WTC11 (cell line): Measurements from ENCODE around the gene TANGO6. TPM values are rescaled to one million over a fixed set of nuclear protein-coding genes. Genes with fewer than 3 reads are reported as not detected.

ENCODE experiments used
- ATAC-seq: fragments of 200-7000 bp; cut with Tn5 transposase; 2 replicates; pipeline ENCODE4 v1.10.0; 2021; ENCODE audit warnings: mild to moderate bottlenecking, moderate library complexity
- CTCF ChIA-PET: fragments of 300-600 bp; sonication (Branson Sonifier 250); formaldehyde crosslinking; loops from one replicate; lab custom pipeline; 2021; ENCODE audit warnings: antibody characterized with exemption; lab: Charles Lee
- POLR2A ChIA-PET: fragments of 350-600 bp; sonication (Branson Sonifier 250); formaldehyde crosslinking; loops from one replicate; lab custom pipeline; 2021; ENCODE audit warnings: antibody characterized with exemption; lab: Charles Lee
- DNase-seq: peaks from one replicate; pipeline ENCODE4 v3.0.0; 2021; ENCODE audit warnings: low spot score
- H3K27ac Mint-ChIP-seq: 2 replicates; pipeline ENCODE4 v1.8.0; 2021; ENCODE audit warnings: mixed read lengths
- H3K27me3 Mint-ChIP-seq: 2 replicates; pipeline ENCODE4 v1.8.0; 2021; ENCODE audit warnings: low read depth, mild to moderate bottlenecking, moderate library complexity, mixed read lengths
- H3K36me3 Mint-ChIP-seq: 2 replicates; pipeline ENCODE4 v1.8.0; 2021; ENCODE audit warnings: mixed read lengths
- H3K4me1 Mint-ChIP-seq: 2 replicates; pipeline ENCODE4 v1.8.0; 2022; ENCODE audit warnings: mixed read lengths
- H3K4me3 Mint-ChIP-seq: 2 replicates; pipeline ENCODE4 v1.8.0; 2021; ENCODE audit warnings: mild to moderate bottlenecking, moderate library complexity, mixed read lengths
- H3K9me3 Mint-ChIP-seq: 2 replicates; pipeline ENCODE4 v1.8.0; 2021; ENCODE audit warnings: mixed read lengths
- CREM ChIP-seq: sonication (generic); formaldehyde crosslinking; IDR thresholded peaks from 2 replicates; pipeline ENCODE4 v1.8.1; 2022; ENCODE audit warnings: mild to moderate bottlenecking, missing genetic modification reagents, moderate library complexity
- E2F5 ChIP-seq: sonication (generic); formaldehyde crosslinking; IDR thresholded peaks from 2 replicates; pipeline ENCODE4 v1.8.1; 2022; ENCODE audit warnings: mild to moderate bottlenecking, moderate library complexity, missing genetic modification reagents
- IRF1 ChIP-seq: sonication (generic); formaldehyde crosslinking; IDR thresholded peaks from 2 replicates; pipeline ENCODE4 v1.8.0; 2023; ENCODE audit warnings: missing genetic modification reagents
- JAZF1 ChIP-seq: fragments of 250-450 bp; sonication (Bioruptor Pico); IDR thresholded peaks from 2 replicates; pipeline ENCODE4 v1.9.0; 2021; ENCODE audit warnings: moderate library complexity, mild to moderate bottlenecking, inconsistent platforms
- NFE2L1 ChIP-seq: sonication (generic); formaldehyde crosslinking; IDR thresholded peaks from 2 replicates; pipeline ENCODE4 v1.8.1; 2023; ENCODE audit warnings: missing genetic modification reagents
- NR3C1 ChIP-seq: sonication (generic); formaldehyde crosslinking; conservative IDR thresholded peaks from 2 replicates; pipeline ENCODE4 v1.8.1; 2023; ENCODE audit warnings: low read depth, mild to moderate bottlenecking, missing genetic modification reagents
- RELA ChIP-seq: sonication (generic); formaldehyde crosslinking; IDR thresholded peaks from 2 replicates; pipeline ENCODE4 v1.8.1; 2022; ENCODE audit warnings: missing genetic modification reagents, mild to moderate bottlenecking, borderline replicate concordance
- RORB ChIP-seq: fragments of 250-450 bp; sonication (Bioruptor Pico); IDR thresholded peaks from 2 replicates; pipeline ENCODE4 v1.9.0; 2021; ENCODE audit warnings: mild to moderate bottlenecking
- SOX15 ChIP-seq: fragments of 250-450 bp; sonication (Bioruptor Pico); IDR thresholded peaks from 2 replicates; pipeline ENCODE4 v1.9.0; 2021; ENCODE audit warnings: mild to moderate bottlenecking
- TEAD4 ChIP-seq: sonication (generic); formaldehyde crosslinking; IDR thresholded peaks from 2 replicates; pipeline ENCODE4 v1.8.0; 2022; ENCODE audit warnings: mild to moderate bottlenecking, missing genetic modification reagents
- ZNF121 ChIP-seq: sonication (generic); formaldehyde crosslinking; IDR thresholded peaks from 2 replicates; pipeline ENCODE4 v1.8.0; 2023; ENCODE audit warnings: missing genetic modification reagents
- total RNA-seq: library from RNA; stranded (reverse); gene quantifications from 3 replicates; pipeline ENCODE4 v1.2.3, GENCODE V29; 2021
- TF ChIP-seq, protein P1 (sequence below): fragments of 250-450 bp; sonication (Bioruptor Pico); IDR thresholded peaks from 2 replicates; pipeline ENCODE4 v1.9.0; 2021; ENCODE audit warnings: mild to moderate bottlenecking, borderline replicate concordance
- TF ChIP-seq, protein P2 (sequence below): sonication (generic); formaldehyde crosslinking; IDR thresholded peaks from 2 replicates; pipeline ENCODE4 v1.8.0; 2022; ENCODE audit warnings: mild to moderate bottlenecking, missing genetic modification reagents
- TF ChIP-seq, protein P3 (sequence below): fragments of 250-450 bp; sonication (Bioruptor Pico); IDR thresholded peaks from 2 replicates; pipeline ENCODE4 v1.9.0; 2021; ENCODE audit warnings: mild to moderate bottlenecking
- TF ChIP-seq, protein P4 (sequence below): sonication (generic); formaldehyde crosslinking; conservative IDR thresholded peaks from 2 replicates; pipeline ENCODE4 v1.8.1; 2022; ENCODE audit warnings: mild to moderate bottlenecking, missing genetic modification reagents

The TANGO6 gene
- total RNA-seq, 1 experiment from 2014 or later, result 15.6 TPM

GRCh38 chr16:68825427-68825826, 17.9 kb upstream of the TANGO6 start:
- peaks cover 79% of the 10 kb centered on the region for H3K36me3 Mint-ChIP-seq
- H3K4me1 Mint-ChIP-seq, result 0 out of 2 replicates have a peak, but pooled peaks cover 5% of the 10 kb centered on the region

DNA sequence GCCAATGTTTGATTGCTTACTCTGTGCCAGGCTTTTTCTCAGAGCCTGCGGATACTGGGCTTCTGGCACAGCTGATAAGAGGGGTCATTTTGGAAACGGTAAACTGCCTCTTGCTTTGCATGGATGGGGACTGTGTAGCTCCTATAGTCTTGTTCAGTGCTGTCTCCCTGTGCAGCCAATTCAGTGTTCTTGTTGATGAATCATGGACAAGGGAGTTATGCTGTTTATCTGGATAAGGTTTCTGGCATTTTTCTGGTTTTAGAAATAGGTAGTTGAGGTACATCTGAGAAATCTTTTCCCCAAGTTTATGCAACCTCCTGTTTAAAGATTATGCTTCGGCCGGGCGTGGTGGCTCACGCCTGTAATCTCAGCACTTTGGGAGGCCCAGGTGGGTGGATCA, 16.7 kb upstream of the TANGO6 start:
- H3K36me3 Mint-ChIP-seq, result peaks cover 73% of the 10 kb centered on the region
- ChIA-PET CTCF (no interaction called here), POLR2A (no interaction called here)
- H3K4me1 Mint-ChIP-seq, result 0 out of 2 replicates have a peak, but pooled peaks cover 5% of the 10 kb centered on the region
- TF ChIP-seq NR3C1 (CRISPR knock-in tag), result no peak
- TF ChIP-seq IRF1, result no peak
- no peak for TF ChIP-seq RELA
- no peak for TF ChIP-seq TEAD4 (CRISPR knock-in tag)
- TF ChIP-seq, protein P1, sequence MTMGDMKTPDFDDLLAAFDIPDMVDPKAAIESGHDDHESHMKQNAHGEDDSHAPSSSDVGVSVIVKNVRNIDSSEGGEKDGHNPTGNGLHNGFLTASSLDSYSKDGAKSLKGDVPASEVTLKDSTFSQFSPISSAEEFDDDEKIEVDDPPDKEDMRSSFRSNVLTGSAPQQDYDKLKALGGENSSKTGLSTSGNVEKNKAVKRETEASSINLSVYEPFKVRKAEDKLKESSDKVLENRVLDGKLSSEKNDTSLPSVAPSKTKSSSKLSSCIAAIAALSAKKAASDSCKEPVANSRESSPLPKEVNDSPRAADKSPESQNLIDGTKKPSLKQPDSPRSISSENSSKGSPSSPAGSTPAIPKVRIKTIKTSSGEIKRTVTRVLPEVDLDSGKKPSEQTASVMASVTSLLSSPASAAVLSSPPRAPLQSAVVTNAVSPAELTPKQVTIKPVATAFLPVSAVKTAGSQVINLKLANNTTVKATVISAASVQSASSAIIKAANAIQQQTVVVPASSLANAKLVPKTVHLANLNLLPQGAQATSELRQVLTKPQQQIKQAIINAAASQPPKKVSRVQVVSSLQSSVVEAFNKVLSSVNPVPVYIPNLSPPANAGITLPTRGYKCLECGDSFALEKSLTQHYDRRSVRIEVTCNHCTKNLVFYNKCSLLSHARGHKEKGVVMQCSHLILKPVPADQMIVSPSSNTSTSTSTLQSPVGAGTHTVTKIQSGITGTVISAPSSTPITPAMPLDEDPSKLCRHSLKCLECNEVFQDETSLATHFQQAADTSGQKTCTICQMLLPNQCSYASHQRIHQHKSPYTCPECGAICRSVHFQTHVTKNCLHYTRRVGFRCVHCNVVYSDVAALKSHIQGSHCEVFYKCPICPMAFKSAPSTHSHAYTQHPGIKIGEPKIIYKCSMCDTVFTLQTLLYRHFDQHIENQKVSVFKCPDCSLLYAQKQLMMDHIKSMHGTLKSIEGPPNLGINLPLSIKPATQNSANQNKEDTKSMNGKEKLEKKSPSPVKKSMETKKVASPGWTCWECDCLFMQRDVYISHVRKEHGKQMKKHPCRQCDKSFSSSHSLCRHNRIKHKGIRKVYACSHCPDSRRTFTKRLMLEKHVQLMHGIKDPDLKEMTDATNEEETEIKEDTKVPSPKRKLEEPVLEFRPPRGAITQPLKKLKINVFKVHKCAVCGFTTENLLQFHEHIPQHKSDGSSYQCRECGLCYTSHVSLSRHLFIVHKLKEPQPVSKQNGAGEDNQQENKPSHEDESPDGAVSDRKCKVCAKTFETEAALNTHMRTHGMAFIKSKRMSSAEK, result no peak
- TF ChIP-seq E2F5 (CRISPR knock-in tag), result no peak
- no peak for TF ChIP-seq NFE2L1 (CRISPR knock-in tag)
- TF ChIP-seq JAZF1 (CRISPR knock-in tag), result no peak
- H3K9me3 Mint-ChIP-seq, result no peaks in the 10 kb centered on the region
- H3K27ac Mint-ChIP-seq, result no peak overlapping the region
- H3K27me3 Mint-ChIP-seq, result no peaks in the 10 kb centered on the region
- H3K4me3 Mint-ChIP-seq, result no peak overlapping the region
- no peak for ATAC-seq
- no peak for DNase-seq

More at GRCh38 chr16:68825427-68825826, 17.9 kb upstream of the TANGO6 start:
- ChIA-PET CTCF (no interaction called here), POLR2A (no interaction called here)
- TF ChIP-seq RORB, result no peak
- no peak for TF ChIP-seq ZNF121 (CRISPR knock-in tag)
- no peak for TF ChIP-seq CREM
- TF ChIP-seq, protein P2, sequence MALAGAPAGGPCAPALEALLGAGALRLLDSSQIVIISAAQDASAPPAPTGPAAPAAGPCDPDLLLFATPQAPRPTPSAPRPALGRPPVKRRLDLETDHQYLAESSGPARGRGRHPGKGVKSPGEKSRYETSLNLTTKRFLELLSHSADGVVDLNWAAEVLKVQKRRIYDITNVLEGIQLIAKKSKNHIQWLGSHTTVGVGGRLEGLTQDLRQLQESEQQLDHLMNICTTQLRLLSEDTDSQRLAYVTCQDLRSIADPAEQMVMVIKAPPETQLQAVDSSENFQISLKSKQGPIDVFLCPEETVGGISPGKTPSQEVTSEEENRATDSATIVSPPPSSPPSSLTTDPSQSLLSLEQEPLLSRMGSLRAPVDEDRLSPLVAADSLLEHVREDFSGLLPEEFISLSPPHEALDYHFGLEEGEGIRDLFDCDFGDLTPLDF (CRISPR knock-in tag), result no peak
- TF ChIP-seq, protein P3, sequence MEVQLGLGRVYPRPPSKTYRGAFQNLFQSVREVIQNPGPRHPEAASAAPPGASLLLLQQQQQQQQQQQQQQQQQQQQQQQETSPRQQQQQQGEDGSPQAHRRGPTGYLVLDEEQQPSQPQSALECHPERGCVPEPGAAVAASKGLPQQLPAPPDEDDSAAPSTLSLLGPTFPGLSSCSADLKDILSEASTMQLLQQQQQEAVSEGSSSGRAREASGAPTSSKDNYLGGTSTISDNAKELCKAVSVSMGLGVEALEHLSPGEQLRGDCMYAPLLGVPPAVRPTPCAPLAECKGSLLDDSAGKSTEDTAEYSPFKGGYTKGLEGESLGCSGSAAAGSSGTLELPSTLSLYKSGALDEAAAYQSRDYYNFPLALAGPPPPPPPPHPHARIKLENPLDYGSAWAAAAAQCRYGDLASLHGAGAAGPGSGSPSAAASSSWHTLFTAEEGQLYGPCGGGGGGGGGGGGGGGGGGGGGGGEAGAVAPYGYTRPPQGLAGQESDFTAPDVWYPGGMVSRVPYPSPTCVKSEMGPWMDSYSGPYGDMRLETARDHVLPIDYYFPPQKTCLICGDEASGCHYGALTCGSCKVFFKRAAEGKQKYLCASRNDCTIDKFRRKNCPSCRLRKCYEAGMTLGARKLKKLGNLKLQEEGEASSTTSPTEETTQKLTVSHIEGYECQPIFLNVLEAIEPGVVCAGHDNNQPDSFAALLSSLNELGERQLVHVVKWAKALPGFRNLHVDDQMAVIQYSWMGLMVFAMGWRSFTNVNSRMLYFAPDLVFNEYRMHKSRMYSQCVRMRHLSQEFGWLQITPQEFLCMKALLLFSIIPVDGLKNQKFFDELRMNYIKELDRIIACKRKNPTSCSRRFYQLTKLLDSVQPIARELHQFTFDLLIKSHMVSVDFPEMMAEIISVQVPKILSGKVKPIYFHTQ (CRISPR knock-in tag), result no peak
- no peak for ATAC-seq
- DNase-seq, result no peak
- Mint-ChIP-seq H3K4me3 (no peak overlapping the region), H3K27me3 (no peaks in the 10 kb centered on the region), H3K27ac (no peak overlapping the region), H3K9me3 (no peaks in the 10 kb centered on the region)

GRCh38 chr16:68833251-68833650, 10.1 kb upstream of the TANGO6 start:
- ChIA-PET POLR2A (no interaction called here), CTCF (interaction anchor here (1.2 to 1.9 kb wide), 3 partner anchors 14 to 304 kb away, joined by 3 to 5 read pairs (median 4); no protein-coding TSS in a partner anchor)
- TF ChIP-seq NR3C1 (CRISPR knock-in tag) (no peak), SOX15 (CRISPR knock-in tag) (no peak)
- TF ChIP-seq, protein P4, sequence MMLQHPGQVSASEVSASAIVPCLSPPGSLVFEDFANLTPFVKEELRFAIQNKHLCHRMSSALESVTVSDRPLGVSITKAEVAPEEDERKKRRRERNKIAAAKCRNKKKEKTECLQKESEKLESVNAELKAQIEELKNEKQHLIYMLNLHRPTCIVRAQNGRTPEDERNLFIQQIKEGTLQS (CRISPR knock-in tag), result no peak
- ATAC-seq (no peak), DNase-seq (no peak)
- Mint-ChIP-seq H3K9me3 (no peaks in the 10 kb centered on the region), H3K27me3 (no peaks in the 10 kb centered on the region), H3K27ac (no peak overlapping the region), H3K4me1 (no peaks in the 10 kb centered on the region), H3K4me3 (no peak overlapping the region), H3K36me3 (peaks cover 71% of the 10 kb centered on the region)
